Osteocyte (in vitro differentiated cells): ENCODE measurements around the gene RAB31. TPM values are rescaled to one million over a fixed set of nuclear protein-coding genes. Genes with fewer than 3 reads are reported as not detected.

Experiments
- DNase-seq: peaks from one replicate; pipeline ENCODE4 v3.0.0; 2021; ENCODE audit warnings: mixed read lengths; ENCODE audit not compliant: unreplicated experiment; ENCODE audit errors: extremely low spot score
- H3K27ac Mint-ChIP-seq: one replicate; pipeline ENCODE4 v1.8.0; 2021; ENCODE audit warnings: mild to moderate bottlenecking, mixed read lengths; ENCODE audit not compliant: unreplicated experiment
- H3K27me3 Mint-ChIP-seq: one replicate; pipeline ENCODE4 v1.8.0; 2021; ENCODE audit warnings: mixed read lengths; ENCODE audit not compliant: unreplicated experiment
- H3K36me3 Mint-ChIP-seq: one replicate; pipeline ENCODE4 v1.8.0; 2021; ENCODE audit warnings: mixed read lengths; ENCODE audit not compliant: unreplicated experiment
- H3K4me1 Mint-ChIP-seq: one replicate; pipeline ENCODE4 v1.8.0; 2021; ENCODE audit warnings: mixed read lengths; ENCODE audit not compliant: unreplicated experiment
- H3K4me3 Mint-ChIP-seq: one replicate; pipeline ENCODE4 v1.8.0; 2021; ENCODE audit warnings: mild to moderate bottlenecking, moderate library complexity, mixed read lengths; ENCODE audit not compliant: unreplicated experiment
- H3K9me3 Mint-ChIP-seq: one replicate; pipeline ENCODE4 v1.8.0; 2021; ENCODE audit warnings: mixed read lengths; ENCODE audit not compliant: unreplicated experiment
- total RNA-seq: library from RNA; stranded (reverse); gene quantifications from 2 replicates; pipeline ENCODE4 v1.2.1, GENCODE V29; 2021
- TF ChIP-seq, protein P1 (sequence below): fragments of 200-600 bp; sonication (generic); IDR thresholded peaks from 2 replicates; pipeline ENCODE4 v1.5.0; 2021; ENCODE audit warnings: antibody characterized with exemption, mild to moderate bottlenecking, moderate library complexity

Gene RAB31
- total RNA-seq, 1 donor from 2014 or later: 90.8 TPM

DNA sequence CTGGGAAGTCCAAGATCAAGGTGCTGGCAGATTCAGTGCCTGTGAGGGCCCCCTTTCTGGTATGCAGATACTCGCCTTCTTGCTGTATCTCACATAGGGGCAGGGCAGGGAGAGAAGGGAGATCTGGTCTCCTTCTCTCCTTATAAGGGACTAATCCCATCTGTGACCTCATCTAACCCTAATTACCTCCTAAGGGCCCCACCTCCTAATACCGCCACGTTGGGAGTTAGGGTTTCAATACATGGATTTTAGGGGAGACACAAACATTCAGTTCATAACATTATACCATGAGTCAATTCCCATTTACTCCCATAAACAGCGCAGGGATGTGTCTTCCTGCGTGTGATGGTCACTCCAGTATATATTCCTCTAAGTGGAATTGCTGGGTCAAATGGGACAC is 103.9 kb downstream of the RAB31 start:
- no peak overlapping the region for H3K27ac Mint-ChIP-seq
- H3K27me3 Mint-ChIP-seq: no peaks in the 10 kb centered on the region

DNA sequence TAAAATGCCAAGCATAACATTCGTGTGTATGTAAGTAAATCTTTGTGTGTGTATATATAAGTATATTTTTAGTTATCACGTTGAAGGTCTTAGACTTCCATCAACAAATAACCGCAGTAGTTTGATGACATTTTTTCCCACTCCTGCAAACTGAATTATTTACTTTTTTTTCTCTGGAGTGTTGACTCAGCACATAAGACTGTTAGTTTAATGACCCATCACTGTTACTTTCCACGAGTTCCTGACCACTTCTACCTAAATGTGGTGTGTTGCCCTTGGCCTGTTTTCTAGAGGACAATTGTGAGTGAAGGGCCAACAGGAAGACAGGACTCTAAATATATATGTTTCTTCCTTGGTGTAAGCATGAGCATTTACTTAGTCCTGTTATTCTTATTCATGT is 106.3 kb downstream of the RAB31 start:
- Mint-ChIP-seq H3K27ac (peak overlapping the region; percentile 92), H3K9me3 (peaks cover 15% of the 10 kb centered on the region), H3K27me3 (no peaks in the 10 kb centered on the region), H3K4me1 (peaks cover 37% of the 10 kb centered on the region), H3K36me3 (peaks cover 25% of the 10 kb centered on the region), H3K4me3 (no peak overlapping the region)
- no peak for DNase-seq
- TF ChIP-seq, protein P1, sequence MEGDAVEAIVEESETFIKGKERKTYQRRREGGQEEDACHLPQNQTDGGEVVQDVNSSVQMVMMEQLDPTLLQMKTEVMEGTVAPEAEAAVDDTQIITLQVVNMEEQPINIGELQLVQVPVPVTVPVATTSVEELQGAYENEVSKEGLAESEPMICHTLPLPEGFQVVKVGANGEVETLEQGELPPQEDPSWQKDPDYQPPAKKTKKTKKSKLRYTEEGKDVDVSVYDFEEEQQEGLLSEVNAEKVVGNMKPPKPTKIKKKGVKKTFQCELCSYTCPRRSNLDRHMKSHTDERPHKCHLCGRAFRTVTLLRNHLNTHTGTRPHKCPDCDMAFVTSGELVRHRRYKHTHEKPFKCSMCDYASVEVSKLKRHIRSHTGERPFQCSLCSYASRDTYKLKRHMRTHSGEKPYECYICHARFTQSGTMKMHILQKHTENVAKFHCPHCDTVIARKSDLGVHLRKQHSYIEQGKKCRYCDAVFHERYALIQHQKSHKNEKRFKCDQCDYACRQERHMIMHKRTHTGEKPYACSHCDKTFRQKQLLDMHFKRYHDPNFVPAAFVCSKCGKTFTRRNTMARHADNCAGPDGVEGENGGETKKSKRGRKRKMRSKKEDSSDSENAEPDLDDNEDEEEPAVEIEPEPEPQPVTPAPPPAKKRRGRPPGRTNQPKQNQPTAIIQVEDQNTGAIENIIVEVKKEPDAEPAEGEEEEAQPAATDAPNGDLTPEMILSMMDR: no peak

More for the DNA sequence above, 103.9 kb downstream of the RAB31 start:
- H3K4me3 Mint-ChIP-seq: no peak overlapping the region
- DNase-seq: no peak
- TF ChIP-seq, protein P1: no peak
- H3K36me3 Mint-ChIP-seq: peaks cover 5% of the 10 kb centered on the region
- H3K4me1 Mint-ChIP-seq: peaks cover 61% of the 10 kb centered on the region
- no peaks in the 10 kb centered on the region for H3K9me3 Mint-ChIP-seq

DNA sequence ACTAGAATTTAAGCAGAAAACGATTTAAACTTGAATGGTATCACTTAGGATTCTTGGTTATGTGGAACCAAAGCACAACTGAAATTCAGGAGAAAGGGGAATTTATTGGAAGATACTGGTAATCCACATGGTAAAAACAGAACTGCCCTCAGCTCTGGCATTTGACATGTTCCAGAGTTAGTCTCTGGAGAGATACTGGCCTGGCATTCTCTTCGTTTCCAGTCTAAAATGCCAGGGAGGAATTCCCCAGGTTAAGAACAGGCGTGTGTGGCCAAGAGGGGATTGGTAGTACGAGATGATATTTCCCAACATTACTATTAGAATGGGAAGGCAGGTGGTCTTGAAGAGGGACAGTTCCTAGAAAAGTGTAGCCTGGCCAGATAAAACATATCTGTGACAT is 109.2 kb downstream of the RAB31 start:
- H3K27me3 Mint-ChIP-seq: no peaks in the 10 kb centered on the region
- H3K4me3 Mint-ChIP-seq: no peak overlapping the region
- TF ChIP-seq, protein P1: no peak
- no peak for DNase-seq
- peaks cover 40% of the 10 kb centered on the region for H3K36me3 Mint-ChIP-seq
- peaks cover 25% of the 10 kb centered on the region for H3K9me3 Mint-ChIP-seq
- H3K4me1 Mint-ChIP-seq: peaks cover 26% of the 10 kb centered on the region
- H3K27ac Mint-ChIP-seq: no peak overlapping the region

DNA sequence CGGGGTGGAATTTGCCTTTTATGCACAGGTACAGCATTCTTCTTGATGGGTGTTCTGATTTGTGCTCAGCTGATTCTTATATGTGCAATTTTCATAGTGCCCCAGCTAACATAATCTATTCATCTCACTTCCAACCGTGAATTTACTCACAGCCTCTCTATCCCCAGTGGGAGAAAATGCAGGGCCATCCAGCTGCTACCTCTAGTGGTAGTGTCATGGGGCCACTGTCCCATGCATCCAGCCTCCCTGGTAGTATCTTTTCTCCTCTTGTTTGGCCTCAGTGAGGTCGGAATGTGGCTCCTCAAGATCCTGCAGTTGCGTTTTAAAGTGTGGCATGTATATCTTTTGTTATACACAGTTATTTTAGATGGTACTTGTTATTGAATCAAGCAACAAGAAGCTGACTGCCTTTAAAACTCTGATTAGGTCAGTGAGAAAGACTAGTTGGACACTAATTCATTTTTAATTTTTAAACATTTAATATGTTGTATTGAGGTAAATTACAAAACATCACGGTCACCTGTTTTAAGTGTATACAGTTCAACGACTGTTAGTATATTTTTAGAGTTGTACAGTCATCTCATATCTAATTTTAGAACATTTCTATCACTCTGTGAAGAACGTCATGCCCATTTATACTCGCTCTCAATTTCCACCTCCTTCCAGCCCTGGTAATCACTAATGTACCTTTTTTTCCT is 109.8 kb downstream of the RAB31 start:
- Mint-ChIP-seq H3K36me3 (peaks cover 40% of the 10 kb centered on the region), H3K27me3 (no peaks in the 10 kb centered on the region), H3K4me1 (peaks cover 23% of the 10 kb centered on the region), H3K4me3 (no peak overlapping the region), H3K9me3 (peaks cover 25% of the 10 kb centered on the region), H3K27ac (no peak overlapping the region)
- no peak for DNase-seq
- TF ChIP-seq, protein P1: no peak

DNA sequence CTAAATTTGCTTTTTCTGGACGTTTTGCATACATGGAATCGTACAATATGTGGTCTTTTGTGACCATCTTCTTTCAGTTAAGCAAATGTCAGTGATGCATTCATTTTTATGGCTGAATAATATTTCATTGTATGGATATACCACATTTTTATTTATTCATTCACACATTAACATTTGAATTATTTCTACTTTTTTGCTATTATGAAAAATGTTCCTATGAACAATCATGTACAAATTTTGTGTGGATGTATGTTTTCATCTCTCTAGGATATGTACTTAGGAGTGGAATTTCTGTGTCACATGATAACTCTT is 110.3 kb downstream of the RAB31 start:
- H3K27ac Mint-ChIP-seq: no peak overlapping the region
- no peaks in the 10 kb centered on the region for H3K27me3 Mint-ChIP-seq
- H3K36me3 Mint-ChIP-seq: peaks cover 40% of the 10 kb centered on the region
- DNase-seq: no peak
- peaks cover 18% of the 10 kb centered on the region for H3K4me1 Mint-ChIP-seq
- peaks cover 25% of the 10 kb centered on the region for H3K9me3 Mint-ChIP-seq
- TF ChIP-seq, protein P1: no peak
- H3K4me3 Mint-ChIP-seq: no peak overlapping the region
